HEK293 (cell line): Measurements from ENCODE around the gene ZNF654.
"Not testable (repeated sequence)": the region's sequence is repeated elsewhere in the genome, so short reads cannot be mapped to it uniquely, and the experiment has no call there.

ENCODE experiments used
- CTCF ChIA-PET: fragments of 350-600 bp; formaldehyde crosslinking; extraction: SDS; loops from one replicate; lab custom pipeline; 2021; ENCODE audit warnings: antibody characterized with exemption; lab: Yijun Ruan, JAX
- POLR2A ChIA-PET: fragments of 300-600 bp; formaldehyde crosslinking; extraction: SDS; loops from one replicate; lab custom pipeline; 2020; ENCODE audit warnings: antibody characterized with exemption, inconsistent platforms; lab: Yijun Ruan, JAX
- H3K27ac ChIP-seq: fragments of 200-500 bp; sonication (Bioruptor generic); 2 replicates; pipeline ENCODE4 v1.5.1; 2014; ENCODE audit warnings: low read depth, low read length, control low read depth, inconsistent platforms; ENCODE audit errors: extremely low read depth
- H3K36me3 ChIP-seq, 2 experiments: fragments of 200-500 bp in 1 of 2; sonication (Bioruptor generic) in 1 of 2; 1 replicate in 1 of 2; 2 replicates in 1 of 2; pipeline ENCODE4 v1.5.1; 2014 to 2017; ENCODE audit warnings: inconsistent platforms in 2 of 2, low read length in 2 of 2; ENCODE audit not compliant: control insufficient read depth in 2 of 2, insufficient read depth in 1 of 2
- H3K4me1 ChIP-seq: fragments of 200-500 bp; sonication (Bioruptor generic); 2 replicates; pipeline ENCODE4 v1.5.1; 2014; ENCODE audit warnings: mild to moderate bottlenecking, low read length, inconsistent platforms; ENCODE audit not compliant: control insufficient read depth, insufficient read depth
- H3K4me3 ChIP-seq: 2 replicates; pipeline ENCODE4 v1.5.1; 2011; ENCODE audit warnings: low read depth, mild to moderate bottlenecking, control low read depth, low read length, moderate library complexity
- H3K9me3 ChIP-seq: fragments of 200-500 bp; sonication (Bioruptor generic); 2 replicates; pipeline ENCODE4 v1.5.1; 2014; ENCODE audit warnings: low read depth, low read length, inconsistent platforms; ENCODE audit not compliant: control insufficient read depth, insufficient read depth
- EGR2 ChIP-seq: fragments of 450-650 bp; formaldehyde crosslinking; IDR thresholded peaks from 2 replicates; pipeline ENCODE4 v1.5.1; 2016; ENCODE audit warnings: low read depth, missing biosample characterization, missing genetic modification characterization
- FEZF1 ChIP-seq: fragments of 450-650 bp; formaldehyde crosslinking; IDR thresholded peaks from 2 replicates; pipeline ENCODE4 v1.5.1; 2016; ENCODE audit warnings: missing biosample characterization, missing genetic modification characterization
- GLIS2 ChIP-seq: fragments of 450-650 bp; formaldehyde crosslinking; IDR thresholded peaks from 2 replicates; pipeline ENCODE4 v1.5.1; 2016; ENCODE audit warnings: missing biosample characterization, missing genetic modification characterization
- PRDM1 ChIP-seq: fragments of 450-650 bp; formaldehyde crosslinking; IDR thresholded peaks from 2 replicates; pipeline ENCODE4; 2016; ENCODE audit warnings: missing biosample characterization, missing genetic modification characterization
- ZBTB11 ChIP-seq: fragments of 450-650 bp; formaldehyde crosslinking; conservative IDR thresholded peaks from 2 replicates; pipeline ENCODE4 v1.5.1; 2016; ENCODE audit warnings: low read depth, missing biosample characterization, missing genetic modification characterization
- ZNF140 ChIP-seq: fragments of 450-650 bp; formaldehyde crosslinking; IDR thresholded peaks from 2 replicates; pipeline ENCODE4 v1.5.1; 2016; ENCODE audit warnings: missing biosample characterization, missing genetic modification characterization
- ZNF18 ChIP-seq: fragments of 450-650 bp; formaldehyde crosslinking; IDR thresholded peaks from 2 replicates; pipeline ENCODE4 v1.5.1; 2016; ENCODE audit warnings: missing biosample characterization, missing genetic modification characterization
- ZNF239 ChIP-seq: fragments of 450-650 bp; formaldehyde crosslinking; IDR thresholded peaks from 2 replicates; pipeline ENCODE4 v1.5.1; 2016; ENCODE audit warnings: missing biosample characterization, missing genetic modification characterization
- ZNF302 ChIP-seq: fragments of 450-650 bp; formaldehyde crosslinking; IDR thresholded peaks from 2 replicates; pipeline ENCODE4 v1.5.1; 2016; ENCODE audit warnings: missing biosample characterization, missing genetic modification characterization, low read depth
- ZNF449 ChIP-seq: fragments of 450-650 bp; formaldehyde crosslinking; IDR thresholded peaks from 2 replicates; pipeline ENCODE4 v1.5.1; 2017; ENCODE audit warnings: missing biosample characterization, mild to moderate bottlenecking, missing genetic modification characterization, moderate library complexity
- ZNF555 ChIP-seq: fragments of 450-650 bp; formaldehyde crosslinking; conservative IDR thresholded peaks from 2 replicates; pipeline ENCODE4 v1.5.1; 2017; ENCODE audit warnings: missing biosample characterization, mild to moderate bottlenecking, missing genetic modification characterization, inconsistent platforms
- ZNF654 ChIP-seq: fragments of 450-650 bp; formaldehyde crosslinking; IDR thresholded peaks from 2 replicates; pipeline ENCODE4 v1.5.1; 2016; ENCODE audit warnings: low read depth, missing biosample characterization, missing genetic modification characterization
- TF ChIP-seq, protein P1 (sequence below): fragments of 450-650 bp; formaldehyde crosslinking; IDR thresholded peaks from 2 replicates; pipeline ENCODE4 v1.5.1; 2016; ENCODE audit warnings: missing biosample characterization, missing genetic modification characterization
- TF ChIP-seq, protein P2 (sequence below): fragments of 450-650 bp; formaldehyde crosslinking; IDR thresholded peaks from 2 replicates; pipeline ENCODE4 v1.5.1; 2016; ENCODE audit warnings: missing biosample characterization, missing genetic modification characterization
- TF ChIP-seq, protein P3 (sequence below): fragments of 450-650 bp; IDR thresholded peaks from 2 replicates; pipeline ENCODE4 v1.5.1; 2018; ENCODE audit warnings: missing biosample characterization, missing genetic modification characterization
- TF ChIP-seq, protein P4 (sequence below): IDR thresholded peaks from 2 replicates; pipeline ENCODE4 v1.6.1; 2011; ENCODE audit warnings: mild to moderate bottlenecking, low read depth, low read length, borderline replicate concordance

Gene ZNF654

GRCh38 chr3:88180398-88180999 lies 121.4 kb downstream of the ZNF654 start:
- Histone ChIP-seq H3K4me1 (no peaks in the 10 kb centered on the region), H3K36me3 (no peaks in the 10 kb centered on the region), H3K9me3 (no peaks in the 10 kb centered on the region), H3K27ac (no peak overlapping the region), H3K4me3 (no peak overlapping the region)
- ChIA-PET POLR2A (no interaction called here), CTCF (interaction anchor here (0.6 to 0.7 kb wide), 3 partner anchors 10 to 488 kb away, joined by 3 read pairs; no protein-coding TSS in a partner anchor)
- peak; percentile 70 for TF ChIP-seq ZNF654
- TF ChIP-seq PRDM1 (tag by site-specific recombination): 0 out of 2 replicates have a peak, but pooled peaks have one; percentile 8
- TF ChIP-seq, protein P1, sequence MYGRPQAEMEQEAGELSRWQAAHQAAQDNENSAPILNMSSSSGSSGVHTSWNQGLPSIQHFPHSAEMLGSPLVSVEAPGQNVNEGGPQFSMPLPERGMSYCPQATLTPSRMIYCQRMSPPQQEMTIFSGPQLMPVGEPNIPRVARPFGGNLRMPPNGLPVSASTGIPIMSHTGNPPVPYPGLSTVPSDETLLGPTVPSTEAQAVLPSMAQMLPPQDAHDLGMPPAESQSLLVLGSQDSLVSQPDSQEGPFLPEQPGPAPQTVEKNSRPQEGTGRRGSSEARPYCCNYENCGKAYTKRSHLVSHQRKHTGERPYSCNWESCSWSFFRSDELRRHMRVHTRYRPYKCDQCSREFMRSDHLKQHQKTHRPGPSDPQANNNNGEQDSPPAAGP (tag by site-specific recombination): no peak

DNA sequence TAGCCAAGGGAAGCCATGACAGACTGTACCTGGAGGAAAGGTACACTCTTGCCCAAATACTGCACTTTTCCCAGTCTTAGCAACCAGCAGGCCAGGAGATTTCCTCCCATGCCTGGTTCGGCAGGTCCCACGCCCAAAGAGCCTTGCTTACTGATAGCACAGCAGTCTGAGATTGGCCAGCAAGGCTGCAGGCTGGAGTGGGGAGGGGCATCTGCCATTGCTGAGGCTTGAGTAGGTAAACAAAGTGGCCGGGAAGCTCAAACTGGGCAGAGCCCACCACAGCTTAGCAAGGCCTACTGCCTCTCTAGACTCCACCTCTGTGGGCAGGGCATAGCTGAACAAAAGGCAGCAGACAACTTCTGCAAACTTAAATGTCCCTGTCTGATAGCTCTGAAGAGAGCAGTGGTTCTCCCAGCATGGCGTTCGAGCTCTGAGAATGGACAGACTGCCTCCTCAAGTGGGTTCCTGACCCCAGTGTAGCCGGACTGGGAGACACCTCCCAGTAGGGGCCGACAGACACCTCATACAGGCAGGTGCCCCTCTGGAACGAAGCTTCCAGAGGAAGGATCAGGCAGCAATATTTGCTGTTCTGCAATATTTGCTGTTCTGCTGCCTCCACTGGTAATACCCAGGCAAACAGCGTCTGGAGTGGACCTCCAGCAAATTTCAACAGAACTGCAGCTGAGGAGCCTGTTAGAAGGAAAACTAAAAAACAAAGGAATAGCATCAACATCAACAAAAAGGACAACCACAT lies 123.3 kb downstream of the ZNF654 start:
- H3K4me1 ChIP-seq, H3K36me3 ChIP-seq, H3K4me3 ChIP-seq, POLR2A ChIA-PET, H3K27ac ChIP-seq, H3K9me3 ChIP-seq: not testable (repeated sequence)
- CTCF ChIA-PET: interaction anchor here (0.7 to 0.9 kb wide), 2 partner anchors 26 to 889 kb away, joined by 3 to 4 read pairs; no protein-coding TSS in a partner anchor

- POLR2A ChIA-PET: no interaction called here
- no peak overlapping the region for H3K27ac ChIP-seq
- H3K36me3 ChIP-seq: no peaks in the 10 kb centered on the region
- H3K9me3 ChIP-seq: no peaks in the 10 kb centered on the region
- CTCF ChIA-PET: no interaction called here
- H3K4me3 ChIP-seq: no peak overlapping the region
- H3K4me1 ChIP-seq: no peaks in the 10 kb centered on the region
- TF ChIP-seq, protein P2, sequence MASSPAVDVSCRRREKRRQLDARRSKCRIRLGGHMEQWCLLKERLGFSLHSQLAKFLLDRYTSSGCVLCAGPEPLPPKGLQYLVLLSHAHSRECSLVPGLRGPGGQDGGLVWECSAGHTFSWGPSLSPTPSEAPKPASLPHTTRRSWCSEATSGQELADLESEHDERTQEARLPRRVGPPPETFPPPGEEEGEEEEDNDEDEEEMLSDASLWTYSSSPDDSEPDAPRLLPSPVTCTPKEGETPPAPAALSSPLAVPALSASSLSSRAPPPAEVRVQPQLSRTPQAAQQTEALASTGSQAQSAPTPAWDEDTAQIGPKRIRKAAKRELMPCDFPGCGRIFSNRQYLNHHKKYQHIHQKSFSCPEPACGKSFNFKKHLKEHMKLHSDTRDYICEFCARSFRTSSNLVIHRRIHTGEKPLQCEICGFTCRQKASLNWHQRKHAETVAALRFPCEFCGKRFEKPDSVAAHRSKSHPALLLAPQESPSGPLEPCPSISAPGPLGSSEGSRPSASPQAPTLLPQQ: no peak
- TF ChIP-seq ZNF140 (tag by site-specific recombination) (no peak), ZNF239 (tag by site-specific recombination) (no peak), EGR2 (tag by site-specific recombination) (no peak), FEZF1 (tag by site-specific recombination) (no peak), ZNF555 (tag by site-specific recombination) (no peak), ZBTB11 (tag by site-specific recombination) (no peak), ZNF302 (tag by site-specific recombination) (no peak), PRDM1 (tag by site-specific recombination) (no peak), GLIS2 (no peak), ZNF18 (tag by site-specific recombination) (no peak), ZNF449 (tag by site-specific recombination) (no peak)
- TF ChIP-seq, protein P3, sequence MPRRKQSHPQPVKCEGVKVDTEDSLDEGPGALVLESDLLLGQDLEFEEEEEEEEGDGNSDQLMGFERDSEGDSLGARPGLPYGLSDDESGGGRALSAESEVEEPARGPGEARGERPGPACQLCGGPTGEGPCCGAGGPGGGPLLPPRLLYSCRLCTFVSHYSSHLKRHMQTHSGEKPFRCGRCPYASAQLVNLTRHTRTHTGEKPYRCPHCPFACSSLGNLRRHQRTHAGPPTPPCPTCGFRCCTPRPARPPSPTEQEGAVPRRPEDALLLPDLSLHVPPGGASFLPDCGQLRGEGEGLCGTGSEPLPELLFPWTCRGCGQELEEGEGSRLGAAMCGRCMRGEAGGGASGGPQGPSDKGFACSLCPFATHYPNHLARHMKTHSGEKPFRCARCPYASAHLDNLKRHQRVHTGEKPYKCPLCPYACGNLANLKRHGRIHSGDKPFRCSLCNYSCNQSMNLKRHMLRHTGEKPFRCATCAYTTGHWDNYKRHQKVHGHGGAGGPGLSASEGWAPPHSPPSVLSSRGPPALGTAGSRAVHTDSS (tag by site-specific recombination): no peak
- TF ChIP-seq, protein P4, sequence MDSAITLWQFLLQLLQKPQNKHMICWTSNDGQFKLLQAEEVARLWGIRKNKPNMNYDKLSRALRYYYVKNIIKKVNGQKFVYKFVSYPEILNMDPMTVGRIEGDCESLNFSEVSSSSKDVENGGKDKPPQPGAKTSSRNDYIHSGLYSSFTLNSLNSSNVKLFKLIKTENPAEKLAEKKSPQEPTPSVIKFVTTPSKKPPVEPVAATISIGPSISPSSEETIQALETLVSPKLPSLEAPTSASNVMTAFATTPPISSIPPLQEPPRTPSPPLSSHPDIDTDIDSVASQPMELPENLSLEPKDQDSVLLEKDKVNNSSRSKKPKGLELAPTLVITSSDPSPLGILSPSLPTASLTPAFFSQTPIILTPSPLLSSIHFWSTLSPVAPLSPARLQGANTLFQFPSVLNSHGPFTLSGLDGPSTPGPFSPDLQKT: no peak
These were observed 129.4 kb downstream of the ZNF654 start for GRCh38 chr3:88188436-88188835.
